Measurements from ENCODE around the gene RGS6. TPM values are rescaled to one million over a fixed set of nuclear protein-coding genes. Genes with fewer than 3 reads are reported as not detected.

Gene RGS6
- total RNA-seq, 6 donors from 2014 or later: 0.83 to 12.9 (median 2.2) TPM; not detected in 1

GRCh38 chr14:72094844-72095582 lies 162.8 kb downstream of the RGS6 start:
- Histone ChIP-seq H3K27ac (no peak overlapping the region), H3K36me3 (no peaks in the 10 kb centered on the region), H3K4me1 (no peaks in the 10 kb centered on the region), H3K9me3 (no peaks in the 10 kb centered on the region), H3K27me3 (no peaks in the 10 kb centered on the region), H3K4me3 (no peak overlapping the region)
- no peak for ATAC-seq (ENCODE audit: low FRiP score in 2 of 2)
- TF ChIP-seq POLR2A (IDR thresholded peaks at IDR 0.05) (no peak), EP300 (IDR thresholded peaks at IDR 0.05) (no peak), POLR2AphosphoS5 (IDR thresholded peaks at IDR 0.05) (no peak)
- TF ChIP-seq, protein P1, sequence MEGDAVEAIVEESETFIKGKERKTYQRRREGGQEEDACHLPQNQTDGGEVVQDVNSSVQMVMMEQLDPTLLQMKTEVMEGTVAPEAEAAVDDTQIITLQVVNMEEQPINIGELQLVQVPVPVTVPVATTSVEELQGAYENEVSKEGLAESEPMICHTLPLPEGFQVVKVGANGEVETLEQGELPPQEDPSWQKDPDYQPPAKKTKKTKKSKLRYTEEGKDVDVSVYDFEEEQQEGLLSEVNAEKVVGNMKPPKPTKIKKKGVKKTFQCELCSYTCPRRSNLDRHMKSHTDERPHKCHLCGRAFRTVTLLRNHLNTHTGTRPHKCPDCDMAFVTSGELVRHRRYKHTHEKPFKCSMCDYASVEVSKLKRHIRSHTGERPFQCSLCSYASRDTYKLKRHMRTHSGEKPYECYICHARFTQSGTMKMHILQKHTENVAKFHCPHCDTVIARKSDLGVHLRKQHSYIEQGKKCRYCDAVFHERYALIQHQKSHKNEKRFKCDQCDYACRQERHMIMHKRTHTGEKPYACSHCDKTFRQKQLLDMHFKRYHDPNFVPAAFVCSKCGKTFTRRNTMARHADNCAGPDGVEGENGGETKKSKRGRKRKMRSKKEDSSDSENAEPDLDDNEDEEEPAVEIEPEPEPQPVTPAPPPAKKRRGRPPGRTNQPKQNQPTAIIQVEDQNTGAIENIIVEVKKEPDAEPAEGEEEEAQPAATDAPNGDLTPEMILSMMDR (IDR thresholded peaks at IDR 0.05): no peak
- DNase-seq: no peak
- 71 to 79% methylated on average over 6 of the region's 6 CpGs for WGBS, 2 donors

- H3K4me3 ChIP-seq: no peak overlapping the region
- no peaks in the 10 kb centered on the region for H3K9me3 ChIP-seq
- TF ChIP-seq, protein P1 (IDR thresholded peaks at IDR 0.05): no peak
- TF ChIP-seq POLR2A (IDR thresholded peaks at IDR 0.05): no peak
- TF ChIP-seq EP300 (IDR thresholded peaks at IDR 0.05): no peak
- TF ChIP-seq POLR2AphosphoS5 (IDR thresholded peaks at IDR 0.05): no peak
- DNase-seq (no peak), ATAC-seq (ENCODE audit: low FRiP score in 2 of 2) (no peak)
- H3K4me1 ChIP-seq: no peaks in the 10 kb centered on the region
- H3K27me3 ChIP-seq: no peaks in the 10 kb centered on the region
- H3K36me3 ChIP-seq: no peaks in the 10 kb centered on the region
- no peak overlapping the region for H3K27ac ChIP-seq
- WGBS, 2 donors: 77 to 83% methylated on average over 4 of the region's 4 CpGs
Measured at GRCh38 chr14:72097173-72097783, 165.0 kb downstream of the RGS6 start.

GRCh38 chr14:72098210-72098609 lies 166.0 kb downstream of the RGS6 start:
- H3K27ac ChIP-seq: no peak overlapping the region
- ATAC-seq (ENCODE audit: low FRiP score in 2 of 2) (no peak), DNase-seq (no peak)
- H3K4me3 ChIP-seq: no peak overlapping the region
- no peaks in the 10 kb centered on the region for H3K27me3 ChIP-seq
- TF ChIP-seq POLR2A (IDR thresholded peaks at IDR 0.05) (no peak), EP300 (IDR thresholded peaks at IDR 0.05) (no peak), POLR2AphosphoS5 (IDR thresholded peaks at IDR 0.05) (no peak)
- TF ChIP-seq, protein P1 (IDR thresholded peaks at IDR 0.05): no peak
- no peaks in the 10 kb centered on the region for H3K4me1 ChIP-seq
- H3K9me3 ChIP-seq: no peaks in the 10 kb centered on the region
- no peaks in the 10 kb centered on the region for H3K36me3 ChIP-seq
- 61 to 66% methylated on average over 4 of the region's 4 CpGs for WGBS, 2 donors

DNA sequence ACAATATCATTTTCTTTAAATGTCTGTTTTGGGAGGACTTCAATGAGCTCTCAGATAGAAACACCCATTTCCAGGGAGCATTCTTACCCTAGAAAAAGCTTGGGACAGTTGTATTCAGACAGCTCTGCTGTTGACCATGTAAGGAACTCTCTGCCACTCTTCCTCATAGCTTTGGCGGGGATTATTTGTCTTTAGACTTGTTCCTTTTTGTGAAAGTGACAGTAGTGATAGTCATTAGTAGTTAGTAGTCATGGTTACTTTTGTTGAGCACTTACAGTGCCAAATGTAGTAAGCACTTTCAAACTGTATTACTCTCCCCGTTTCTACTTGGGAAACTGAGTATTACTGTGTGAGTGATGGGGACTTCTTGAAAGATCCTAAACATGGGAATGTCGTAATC lies 167.3 kb downstream of the RGS6 start:
- no peak for DNase-seq
- no peak for ATAC-seq (ENCODE audit: low FRiP score in 2 of 2)
- H3K4me1 ChIP-seq: no peaks in the 10 kb centered on the region
- H3K36me3 ChIP-seq: no peaks in the 10 kb centered on the region
- no peaks in the 10 kb centered on the region for H3K9me3 ChIP-seq
- TF ChIP-seq EP300 (IDR thresholded peaks at IDR 0.05) (no peak), POLR2A (IDR thresholded peaks at IDR 0.05) (no peak), POLR2AphosphoS5 (IDR thresholded peaks at IDR 0.05) (no peak)
- TF ChIP-seq, protein P1 (IDR thresholded peaks at IDR 0.05): no peak
- H3K27me3 ChIP-seq: no peaks in the 10 kb centered on the region
- no peak overlapping the region for H3K27ac ChIP-seq
- 68% methylated on average over 3 of the region's 3 CpGs for WGBS, 2 donors
- no peak overlapping the region for H3K4me3 ChIP-seq
